Thoracic aorta (tissue), 2 donors: ENCODE results near the gene UNCX. TPM values are rescaled to one million over a fixed set of nuclear protein-coding genes. Genes with fewer than 3 reads are reported as not detected.

Source experiments
- ATAC-seq: fragments of 150-250 bp; one replicate; pipeline ENCODE4 v1.8.0; 2017; ENCODE audit warnings: low read depth; ENCODE audit not compliant: insufficient number of reproducible peaks, low FRiP score
- DNase-seq: peaks from one replicate; pipeline ENCODE4 v3.0.0-alpha.2; 2020; ENCODE audit warnings: low spot score
- H3K27ac ChIP-seq, 2 donors: fragments of 200-600 bp; sonication (generic); 1 replicate in 1 of 2; 2 replicates in 1 of 2; pipeline ENCODE4 v1.5.1; 2016; ENCODE audit warnings: mild to moderate bottlenecking in 2 of 2, moderate library complexity in 2 of 2
- H3K27me3 ChIP-seq: fragments of 200-600 bp; sonication (generic); replicated peaks from 2 replicates; pipeline ENCODE4 v1.6.0; 2016; ENCODE audit warnings: mild to moderate bottlenecking; ENCODE audit not compliant: insufficient read depth
- H3K36me3 ChIP-seq: fragments of 200-600 bp; sonication (generic); one replicate; pipeline ENCODE4 v1.5.1; 2016
- H3K4me1 ChIP-seq, 2 donors: fragments of 200-600 bp; sonication (generic); 1 replicate in 1 of 2; 2 replicates in 1 of 2; pipeline versions ENCODE4 v1.5.1 to v1.6.0; 2016; ENCODE audit warnings: low read depth in 2 of 2, mild to moderate bottlenecking in 1 of 2; ENCODE audit not compliant: control insufficient read depth in 1 of 2
- H3K4me3 ChIP-seq: fragments of 200-600 bp; sonication (generic); 2 replicates; pipeline ENCODE4 v1.5.1; 2016; ENCODE audit warnings: mild to moderate bottlenecking
- H3K9me3 ChIP-seq: fragments of 200-600 bp; sonication (generic); 2 replicates; pipeline ENCODE4 v1.5.1; 2016
- CTCF ChIP-seq: fragments of 200-600 bp; sonication (generic); IDR thresholded peaks from one replicate; pipeline ENCODE4 v1.5.1; 2019; ENCODE audit warnings: antibody characterized with exemption
- total RNA-seq, 2 donors: library from RNA; depleted of rRNA; stranded (reverse); fragments of >200 nt; gene quantifications; one replicate each; pipeline versions ENCODE4 v1.1.0 to v1.2.3, GENCODE V29; 2016

The UNCX gene
- total RNA-seq, 2 donors from 2014 or later, result not detected

GRCh38 chr7:1238931-1239802 is 6.5 kb downstream of the UNCX start:
- no peaks in the 10 kb centered on the region for H3K36me3 ChIP-seq
- H3K9me3 ChIP-seq, result no peaks in the 10 kb centered on the region
- no peak overlapping the region for H3K27ac ChIP-seq
- H3K4me3 ChIP-seq, result no peak overlapping the region
- ATAC-seq (no peak), DNase-seq (no peak)
- H3K27me3 ChIP-seq, result peaks cover 41% of the 10 kb centered on the region
- H3K4me1 ChIP-seq, result peaks cover 4 to 19% of the 10 kb centered on the region in 2 donors
- no peak for TF ChIP-seq CTCF

GRCh38 chr7:1239803-1240516 is 7.3 kb downstream of the UNCX start:
- H3K4me1 ChIP-seq, result peaks cover 4 to 19% of the 10 kb centered on the region in 2 donors
- no peak overlapping the region for H3K27ac ChIP-seq
- no peaks in the 10 kb centered on the region for H3K9me3 ChIP-seq
- DNase-seq, result no peak
- H3K4me3 ChIP-seq, result no peak overlapping the region
- ATAC-seq, result no peak
- TF ChIP-seq CTCF, result no peak
- H3K36me3 ChIP-seq, result no peaks in the 10 kb centered on the region
- H3K27me3 ChIP-seq, result peaks cover 46% of the 10 kb centered on the region

- TF ChIP-seq CTCF, result no peak
- H3K27me3 ChIP-seq, result peaks cover 41% of the 10 kb centered on the region
Observed at GRCh38 chr7:1240517-1241257, 8.0 kb downstream of the UNCX start.

GRCh38 chr7:1241258-1241602 is 8.6 kb downstream of the UNCX start:
- H3K4me1 ChIP-seq, result peaks cover 4 to 10% of the 10 kb centered on the region in 2 donors
- ATAC-seq, result no peak
- no peak overlapping the region for H3K4me3 ChIP-seq
- H3K9me3 ChIP-seq, result no peaks in the 10 kb centered on the region
- TF ChIP-seq CTCF, result no peak
- no peak overlapping the region for H3K27ac ChIP-seq
- H3K27me3 ChIP-seq, result peaks cover 40% of the 10 kb centered on the region
- no peak for DNase-seq
- H3K36me3 ChIP-seq, result no peaks in the 10 kb centered on the region

More at GRCh38 chr7:1240517-1241257, 8.0 kb downstream of the UNCX start:
- Histone ChIP-seq H3K27ac (no peak overlapping the region), H3K4me3 (no peak overlapping the region), H3K4me1 (peaks cover 4 to 12% of the 10 kb centered on the region in 2 donors), H3K36me3 (no peaks in the 10 kb centered on the region), H3K9me3 (no peaks in the 10 kb centered on the region)
- no peak for ATAC-seq
- no peak for DNase-seq
